Hepatocyte (in vitro differentiated cells): ENCODE measurements around the gene ZNF407.

Experiments
- EZH2 ChIP-seq: fragments of 200-600 bp; sonication (generic); IDR thresholded peaks from 2 replicates; pipeline ENCODE4 v1.6.1; 2016; ENCODE audit warnings: antibody characterized with exemption, mild to moderate bottlenecking, borderline replicate concordance
- EZH2phosphoT487 ChIP-seq: fragments of 200-600 bp; sonication (generic); IDR thresholded peaks from one replicate; pipeline ENCODE4 v1.6.1; 2018; ENCODE audit warnings: antibody characterized with exemption, mild to moderate bottlenecking, low read depth, moderate library complexity; ENCODE audit not compliant: unreplicated experiment, severe bottlenecking
- TF ChIP-seq, protein P1 (sequence below): fragments of 200-600 bp; sonication (generic); IDR thresholded peaks from 2 replicates; pipeline ENCODE4 v1.5.1; 2016; ENCODE audit warnings: antibody characterized with exemption, mild to moderate bottlenecking; ENCODE audit not compliant: poor library complexity

GRCh38 chr18:74734013-74734444 lies 136.4 kb downstream of the ZNF407 start:
- TF ChIP-seq, protein P1, sequence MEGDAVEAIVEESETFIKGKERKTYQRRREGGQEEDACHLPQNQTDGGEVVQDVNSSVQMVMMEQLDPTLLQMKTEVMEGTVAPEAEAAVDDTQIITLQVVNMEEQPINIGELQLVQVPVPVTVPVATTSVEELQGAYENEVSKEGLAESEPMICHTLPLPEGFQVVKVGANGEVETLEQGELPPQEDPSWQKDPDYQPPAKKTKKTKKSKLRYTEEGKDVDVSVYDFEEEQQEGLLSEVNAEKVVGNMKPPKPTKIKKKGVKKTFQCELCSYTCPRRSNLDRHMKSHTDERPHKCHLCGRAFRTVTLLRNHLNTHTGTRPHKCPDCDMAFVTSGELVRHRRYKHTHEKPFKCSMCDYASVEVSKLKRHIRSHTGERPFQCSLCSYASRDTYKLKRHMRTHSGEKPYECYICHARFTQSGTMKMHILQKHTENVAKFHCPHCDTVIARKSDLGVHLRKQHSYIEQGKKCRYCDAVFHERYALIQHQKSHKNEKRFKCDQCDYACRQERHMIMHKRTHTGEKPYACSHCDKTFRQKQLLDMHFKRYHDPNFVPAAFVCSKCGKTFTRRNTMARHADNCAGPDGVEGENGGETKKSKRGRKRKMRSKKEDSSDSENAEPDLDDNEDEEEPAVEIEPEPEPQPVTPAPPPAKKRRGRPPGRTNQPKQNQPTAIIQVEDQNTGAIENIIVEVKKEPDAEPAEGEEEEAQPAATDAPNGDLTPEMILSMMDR = no peak
- TF ChIP-seq EZH2phosphoT487 (no peak), EZH2 (no peak)
